Fibroblast of lung (primary cell): ENCODE results near the gene OR51V1. TPM values are rescaled to one million over a fixed set of nuclear protein-coding genes. Genes with fewer than 3 reads are reported as not detected.
"Not testable (repeated sequence)": the region's sequence is repeated elsewhere in the genome, so short reads cannot be mapped to it uniquely, and the experiment has no call there.

Experiments
- DNase-seq, 2 donors: peaks; one replicate each; pipeline versions ENCODE4 v3.0.0 to v3.0.0-alpha.2; 2010; ENCODE audit warnings: low read depth in 2 of 2
- H2AFZ ChIP-seq: 2 replicates; pipeline ENCODE4 v1.5.1; 2012; ENCODE audit warnings: low read length, control low read depth, inconsistent platforms
- H3K27ac ChIP-seq: 2 replicates; pipeline ENCODE4 v1.5.1; 2011; ENCODE audit warnings: low read length, control low read depth; ENCODE audit not compliant: insufficient read depth
- H3K27me3 ChIP-seq: 2 replicates; pipeline ENCODE4 v1.5.1; 2011; ENCODE audit warnings: mild to moderate bottlenecking, low read length; ENCODE audit not compliant: control insufficient read depth, insufficient read depth
- H3K36me3 ChIP-seq: 2 replicates; pipeline ENCODE4 v1.5.1; 2011; ENCODE audit warnings: low read length; ENCODE audit not compliant: control insufficient read depth, insufficient read depth
- H3K4me1 ChIP-seq: 2 replicates; pipeline ENCODE4 v1.5.1; 2011; ENCODE audit warnings: low read length; ENCODE audit not compliant: control insufficient read depth, insufficient read depth; ENCODE audit errors: extremely low read depth
- H3K4me2 ChIP-seq: 2 replicates; pipeline ENCODE4 v1.5.1; 2011; ENCODE audit warnings: low read length, control low read depth; ENCODE audit not compliant: insufficient read depth; ENCODE audit errors: extremely low read depth
- H3K4me3 ChIP-seq, 4 experiments: fragments of 200-600 bp in 1 of 4; sonication (generic) in 1 of 4; replicated peaks in 1 of 4; 2 replicates each; pipeline ENCODE4 v1.5.1; 2011 to 2016; ENCODE audit warnings: low read length in 4 of 4, low read depth in 3 of 4, mild to moderate bottlenecking in 3 of 4, control low read depth in 2 of 4, inconsistent platforms in 1 of 4, mixed read lengths in 1 of 4; ENCODE audit not compliant: insufficient read depth in 1 of 4; ENCODE audit errors: control extremely low read depth in 1 of 4
- H3K79me2 ChIP-seq: 2 replicates; pipeline ENCODE4 v1.5.1; 2012; ENCODE audit warnings: mild to moderate bottlenecking, low read length, inconsistent platforms; ENCODE audit not compliant: control insufficient read depth, insufficient read depth
- H3K9ac ChIP-seq: 2 replicates; pipeline ENCODE4 v1.5.1; 2011; ENCODE audit warnings: mild to moderate bottlenecking, low read length, control low read depth; ENCODE audit not compliant: insufficient read depth
- H3K9me3 ChIP-seq: 2 replicates; pipeline ENCODE4 v1.5.1; 2012; ENCODE audit warnings: low read depth, low read length; ENCODE audit not compliant: control insufficient read depth, insufficient read depth
- H4K20me1 ChIP-seq: 2 replicates; pipeline ENCODE4 v1.5.1; 2011; ENCODE audit warnings: low read length; ENCODE audit not compliant: control insufficient read depth, insufficient read depth; ENCODE audit errors: extremely low read depth
- CTCF ChIP-seq, 2 donors: IDR thresholded peaks in 1 of 2; conservative IDR thresholded peaks in 1 of 2; 1 replicate in 1 of 2; 2 replicates in 1 of 2; pipeline ENCODE4 v1.5.1; 2011 to 2012; ENCODE audit warnings: low read length in 2 of 2, control low read depth in 1 of 2, inconsistent platforms in 1 of 2, low read depth in 1 of 2, mild to moderate bottlenecking in 1 of 2
- EZH2 ChIP-seq: IDR thresholded peaks from 2 replicates; pipeline ENCODE4 v1.5.1; 2012; ENCODE audit warnings: low read length, control low read depth, mild to moderate bottlenecking; ENCODE audit errors: missing control alignments
- polyA minus RNA-seq: library from RNA; depleted of rRNA, polyadenylated mRNA; stranded (reverse); fragments of >200 nt; gene quantifications from 2 replicates; pipeline ENCODE4 v1.2.3, GENCODE V29; 2011; ENCODE audit warnings: low replicate concordance
- polyA plus RNA-seq, 2 donors: library from polyadenylated mRNA; depleted of rRNA in 1 of 2; stranded (reverse) in 1 of 2; unstranded in 1 of 2; fragments of >200 nt; gene quantifications; 2 replicates each; pipeline ENCODE4 v1.2.1, GENCODE V29; 2011 to 2012; ENCODE audit warnings: missing spikeins in 1 of 2
- total RNA-seq: library from RNA; depleted of rRNA; stranded (reverse); fragments of >200 nt; gene quantifications from 2 replicates; pipeline ENCODE4 v1.2.1, GENCODE V29; 2014

OR51V1 gene
- total RNA-seq, result not detected in 2 replicates
- polyA plus RNA-seq, result not detected in 2 replicates
- not detected in 2 replicates for polyA plus RNA-seq (2012)
- not detected in 2 replicates for polyA minus RNA-seq

GRCh38 chr11:5200582-5200981 lies at the start of gene OR51V1:
Gene OR51V1, minus strand, starts transcription at chr11:5200682. Its CDS starts 0 bp downstream, at chr11:5200682.
- no peak for TF ChIP-seq EZH2
- no peak for TF ChIP-seq CTCF (conservative IDR thresholded peaks at IDR 0.05 in 1 of 2, IDR thresholded peaks at IDR 0.05 in 1 of 2; ENCODE audit: low read depth in 1 of 2, low read length in 2 of 2)
- no peak within 1 kb of the TSS for H2AFZ ChIP-seq
- H3K4me1 ChIP-seq, result peaks cover 4% of the 10 kb centered on the region
- H3K9me3 ChIP-seq, result no peaks in the 10 kb centered on the region
- no peak within 1 kb of the TSS for H3K4me3 ChIP-seq
- H3K9ac ChIP-seq, result no peak within 1 kb of the TSS
- H3K36me3 ChIP-seq, result no peaks in the 10 kb centered on the region
- no peaks in the 10 kb centered on the region for H4K20me1 ChIP-seq
- DNase-seq, result no peak
- no peak within 1 kb of the TSS for H3K4me2 ChIP-seq
- H3K79me2 ChIP-seq, result no peaks in the 10 kb centered on the region
- H3K27ac ChIP-seq, result no peak within 1 kb of the TSS
- H3K27me3 ChIP-seq, result no peaks in the 10 kb centered on the region

GRCh38 chr11:5249807-5250396 lies 49.4 kb upstream of the OR51V1 start, which contains the start of gene HBG1:
Gene HBG1, minus strand, starts transcription at chr11:5249857. Its CDS starts 53 bp downstream, at chr11:5249804.
- not testable (repeated sequence) for H2AFZ ChIP-seq, H3K4me2 ChIP-seq, H3K36me3 ChIP-seq, H3K4me3 ChIP-seq, H4K20me1 ChIP-seq, H3K27ac ChIP-seq, H3K27me3 ChIP-seq, H3K79me2 ChIP-seq, H3K9ac ChIP-seq, H3K9me3 ChIP-seq, H3K4me1 ChIP-seq
- peak in 1 of 2 donors; percentile 35 for DNase-seq

GRCh38 chr11:5248498-5248897 lies 48.0 kb upstream of the OR51V1 start:
- H3K27ac ChIP-seq, H3K4me2 ChIP-seq, H3K9me3 ChIP-seq, H3K36me3 ChIP-seq, H4K20me1 ChIP-seq, H2AFZ ChIP-seq, H3K4me3 ChIP-seq, H3K4me1 ChIP-seq, H3K9ac ChIP-seq, H3K79me2 ChIP-seq, H3K27me3 ChIP-seq, DNase-seq: not testable (repeated sequence)

GRCh38 chr11:5247472-5248192 lies 47.1 kb upstream of the OR51V1 start:
- TF ChIP-seq CTCF (conservative IDR thresholded peaks at IDR 0.05 in 1 of 2, IDR thresholded peaks at IDR 0.05 in 1 of 2; ENCODE audit: low read depth in 1 of 2, low read length in 2 of 2) (no peak), EZH2 (no peak)
- H3K9me3 ChIP-seq, result no peaks in the 10 kb centered on the region
- no peaks in the 10 kb centered on the region for H3K79me2 ChIP-seq
- no peak overlapping the region for H3K27ac ChIP-seq
- no peak overlapping the region for H3K9ac ChIP-seq
- no peaks in the 10 kb centered on the region for H3K27me3 ChIP-seq
- no peaks in the 10 kb centered on the region for H3K36me3 ChIP-seq
- no peaks in the 10 kb centered on the region for H4K20me1 ChIP-seq
- peak in 1 of 2 donors; percentile 6 for DNase-seq
- H3K4me3 ChIP-seq, result no peak overlapping the region
- H3K4me1 ChIP-seq, result no peaks in the 10 kb centered on the region
- H3K4me2 ChIP-seq, result no peak overlapping the region
- H2AFZ ChIP-seq, result no peak overlapping the region
